Uterus (tissue), 4 donors: ENCODE measurements around the gene NPW. TPM values are rescaled to one million over a fixed set of nuclear protein-coding genes. Genes with fewer than 3 reads are reported as not detected.

Experiments
- DNase-seq, 2 donors: peaks; one replicate each; pipeline ENCODE4 v3.0.0-alpha.2; 2019 to 2020
- H3K27ac ChIP-seq, 2 donors: fragments of 200-600 bp; sonication (generic); 1 replicate in 1 of 2; 2 replicates in 1 of 2; pipeline ENCODE4 v1.5.1; 2016 to 2018
- H3K27me3 ChIP-seq, 2 donors: fragments of 200-600 bp; sonication (generic); one replicate each; pipeline ENCODE4 v1.5.1; 2018 to 2019; ENCODE audit warnings: control low read depth in 1 of 2
- H3K36me3 ChIP-seq, 2 donors: fragments of 200-600 bp; sonication (generic); one replicate each; pipeline ENCODE4 v1.5.1; 2019; ENCODE audit warnings: control low read depth in 1 of 2
- H3K4me1 ChIP-seq, 2 donors: fragments of 200-600 bp; sonication (generic); one replicate each; pipeline ENCODE4 v1.5.1; 2018 to 2019; ENCODE audit warnings: control low read depth in 1 of 2
- H3K4me3 ChIP-seq, 2 donors: fragments of 200-600 bp; sonication (generic); 1 replicate in 1 of 2; 2 replicates in 1 of 2; pipeline ENCODE4 v1.5.1; 2018 to 2019; ENCODE audit warnings: mild to moderate bottlenecking in 1 of 2
- H3K9me3 ChIP-seq, 2 donors: fragments of 200-600 bp; sonication (generic); one replicate each; pipeline ENCODE4 v1.5.1; 2019; ENCODE audit warnings: control low read depth in 1 of 2
- CTCF ChIP-seq, 4 experiments: fragments of 200-600 bp in 2 of 4; fragments of 450-650 bp in 2 of 4; sonication (generic) in 2 of 4; IDR thresholded peaks; one replicate each; pipeline ENCODE4 v1.5.1; 2016 to 2019; ENCODE audit warnings: antibody characterized with exemption in 4 of 4, mild to moderate bottlenecking in 2 of 4, moderate library complexity in 1 of 4
- POLR2A ChIP-seq, 2 donors: fragments of 450-650 bp; IDR thresholded peaks; one replicate each; pipeline ENCODE4 v1.6.1; 2016; ENCODE audit warnings: antibody characterized with exemption in 2 of 2, mild to moderate bottlenecking in 1 of 2, moderate library complexity in 1 of 2
- intact Hi-C: fragments of 100-400 bp; cut with DNase I; formaldehyde crosslinking; loops from one replicate; pipeline ENCODE4 v1.15.1; 2023; ENCODE audit warnings: low total_unique reads
- small RNA-seq: library from RNA; depleted of rRNA; stranded (forward); fragments of <200 nt; gene quantifications from one replicate; pipeline ENCODE3, GENCODE V24; 2016
- total RNA-seq, 4 donors: library from RNA; depleted of rRNA in 3 of 4; stranded (reverse); fragments of >200 nt in 3 of 4; gene quantifications; one replicate each; pipeline versions ENCODE4 v1.1.0 to v1.2.4, GENCODE V29; 2014 to 2023
- donor health status: DM: yes; HTN: yes; CAD: no.

Gene NPW
- total RNA-seq, 4 donors from 2014 or later, result 1.5 TPM; not detected in 3

- Histone ChIP-seq H3K4me3 (no peak overlapping the region), H3K4me1 (no peaks in the 10 kb centered on the region), H3K9me3 (no peaks in the 10 kb centered on the region), H3K36me3 (no peaks in the 10 kb centered on the region), H3K27me3 (no peaks in the 10 kb centered on the region), H3K27ac (no peak overlapping the region)
- DNase-seq, result no peak
- intact Hi-C loops, result no loop called here
- TF ChIP-seq POLR2A (IDR thresholded peaks at IDR 0.05) (no peak), CTCF (IDR thresholded peaks at IDR 0.05) (no peak)
Observed at GRCh38 chr16:2062801-2063200, 43.2 kb downstream of the NPW start.

- Histone ChIP-seq H3K27me3 (no peaks in the 10 kb centered on the region), H3K36me3 (no peaks in the 10 kb centered on the region), H3K4me3 (no peak overlapping the region), H3K4me1 (no peaks in the 10 kb centered on the region), H3K27ac (no peak overlapping the region), H3K9me3 (no peaks in the 10 kb centered on the region)
- no peak for DNase-seq
- intact Hi-C loops, result no loop called here
- TF ChIP-seq CTCF (IDR thresholded peaks at IDR 0.05) (no peak), POLR2A (IDR thresholded peaks at IDR 0.05) (no peak)
Observed at GRCh38 chr16:2063861-2064260, 44.3 kb downstream of the NPW start.

- H3K9me3 ChIP-seq, result no peaks in the 10 kb centered on the region
- intact Hi-C loops, result no loop called here
- H3K4me1 ChIP-seq, result no peaks in the 10 kb centered on the region
- no peak overlapping the region for H3K4me3 ChIP-seq
- no peak overlapping the region for H3K27ac ChIP-seq
- no peaks in the 10 kb centered on the region for H3K36me3 ChIP-seq
- DNase-seq, result no peak
- no peaks in the 10 kb centered on the region for H3K27me3 ChIP-seq
- TF ChIP-seq CTCF (IDR thresholded peaks at IDR 0.05) (no peak), POLR2A (IDR thresholded peaks at IDR 0.05) (no peak)
Observed at GRCh38 chr16:2064368-2064945, 44.9 kb downstream of the NPW start.

- intact Hi-C loops, result no loop called here
- Histone ChIP-seq H3K36me3 (no peaks in the 10 kb centered on the region), H3K27me3 (no peaks in the 10 kb centered on the region), H3K4me1 (no peaks in the 10 kb centered on the region), H3K27ac (no peak overlapping the region), H3K4me3 (no peak overlapping the region), H3K9me3 (no peaks in the 10 kb centered on the region)
- no peak for TF ChIP-seq POLR2A (IDR thresholded peaks at IDR 0.05)
- TF ChIP-seq CTCF (IDR thresholded peaks at IDR 0.05), result no peak
- DNase-seq, result no peak
Observed at GRCh38 chr16:2066139-2066538, 46.6 kb downstream of the NPW start.

Small RNAs within 50 kb of the gene (small RNA-seq; reads per million reads assigned to genes)
- not detected for gene AC005363.2
- gene RN7SL219P, result not detected

Other genes starting within 250 kb of the NPW start
- 100 to 1,000 TPM in 1 of 4 donors, 10 to 100 TPM in 3; 35.3 to 208 (median 59.7) TPM for gene NME3, start 248.2 kb upstream of the NPW start, total RNA-seq
- 10 to 100 TPM in 2 of 4 donors, 1 to 10 TPM in 2; 2.6 to 28.2 (median 8.0) TPM for gene EME2, start 247.0 kb upstream of the NPW start, total RNA-seq
- 100 to 1,000 TPM in 1 of 4 donors, 10 to 100 TPM in 3; 37.3 to 158 (median 52.5) TPM for gene MRPS34, start 246.7 kb upstream of the NPW start, total RNA-seq
- 10 to 100 TPM; 24.8 to 67.4 (median 55.8) TPM for gene SPSB3, start 237.2 kb upstream of the NPW start, total RNA-seq
- gene NUBP2, start 236.8 kb upstream of the NPW start, total RNA-seq, result 10 to 100 TPM; 40.5 to 54.6 (median 47.2) TPM
- gene IGFALS, start 226.1 kb upstream of the NPW start, total RNA-seq, result 1 to 10 TPM in 1 of 4 donors, under 1 TPM in 1, not detected in 2; 0.49 to 1.2 TPM
- 10 to 100 TPM; 22.9 to 75.3 (median 34.0) TPM for gene HAGH, start 193.0 kb upstream of the NPW start, total RNA-seq
- 100 to 1,000 TPM in 1 of 4 donors, 10 to 100 TPM in 2, 1 to 10 TPM in 1; 3.5 to 115 (median 22.2) TPM for gene FAHD1, start 192.6 kb upstream of the NPW start, total RNA-seq
- under 1 TPM in 2 of 4 donors, not detected in 2; 0.48 to 0.76 TPM for gene MEIOB, start 147.6 kb upstream of the NPW start, total RNA-seq
- not detected for gene HS3ST6, start 101.4 kb upstream of the NPW start, total RNA-seq
- gene MSRB1, start 76.6 kb upstream of the NPW start, total RNA-seq, result 10 to 100 TPM in 2 of 4 donors, 1 to 10 TPM in 2; 5.6 to 21.2 (median 11.9) TPM
- under 1 TPM in 1 of 4 donors, not detected in 3; 0.14 TPM for gene RPL3L, start 65.1 kb upstream of the NPW start, total RNA-seq
- 100 to 1,000 TPM in 1 of 4 donors, 10 to 100 TPM in 3; 50.1 to 532 (median 78.0) TPM for gene NDUFB10, start 60.2 kb upstream of the NPW start, total RNA-seq
- gene RPS2, start 55.0 kb upstream of the NPW start, total RNA-seq, result 1,000 to 10,000 TPM in 3 of 4 donors, 100 to 1,000 TPM in 1; 982 to 2,205 (median 1,458) TPM
- gene RNF151, start 52.9 kb upstream of the NPW start, total RNA-seq, result not detected
- gene TBL3, start 47.7 kb upstream of the NPW start, total RNA-seq, result 10 to 100 TPM in 3 of 4 donors, 1 to 10 TPM in 1; 4.1 to 46.6 (median 27.4) TPM
- gene NOXO1, start 38.3 kb upstream of the NPW start, total RNA-seq, result 1 to 10 TPM in 1 of 4 donors, not detected in 3; 1.0 TPM
- 10 to 100 TPM in 1 of 4 donors, 1 to 10 TPM in 3; 2.6 to 20.8 (median 6.6) TPM for gene GFER, start 35.6 kb upstream of the NPW start, total RNA-seq
- 1 to 10 TPM in 1 of 4 donors, not detected in 3; 1.5 TPM for gene SYNGR3, start 29.8 kb upstream of the NPW start, total RNA-seq
- 10 to 100 TPM; 16.9 to 50.0 (median 34.6) TPM for gene ZNF598, start 10.0 kb upstream of the NPW start, total RNA-seq
- 10 to 100 TPM; 10.3 to 97.1 (median 33.1) TPM for gene NHERF2, start 7.1 kb downstream of the NPW start, total RNA-seq
- gene NTHL1, start 28.0 kb downstream of the NPW start, total RNA-seq, result 10 to 100 TPM; 18.8 to 58.4 (median 27.6) TPM
- 100 to 1,000 TPM in 2 of 4 donors, 10 to 100 TPM in 2; 53.8 to 347 (median 131) TPM for gene TSC2, start 28.2 kb downstream of the NPW start, total RNA-seq
- 100 to 1,000 TPM; 149 to 383 (median 197) TPM for gene PKD1, start 116.1 kb downstream of the NPW start, total RNA-seq
- gene RAB26, start 128.8 kb downstream of the NPW start, total RNA-seq, result under 1 TPM in 1 of 4 donors, not detected in 3; 0.21 TPM
- 10 to 100 TPM; 15.3 to 97.1 (median 51.7) TPM for gene TRAF7, start 136.0 kb downstream of the NPW start, total RNA-seq
- gene CASKIN1, start 176.8 kb downstream of the NPW start, total RNA-seq, result 1 to 10 TPM in 1 of 4 donors, under 1 TPM in 1, not detected in 2; 0.40 to 2.7 TPM
- gene MLST8, start 185.7 kb downstream of the NPW start, total RNA-seq, result 10 to 100 TPM in 3 of 4 donors, 1 to 10 TPM in 1; 9.3 to 32.8 (median 21.5) TPM
- gene BRICD5, start 191.1 kb downstream of the NPW start, total RNA-seq, result 10 to 100 TPM in 1 of 4 donors, 1 to 10 TPM in 3; 1.2 to 16.9 (median 1.7) TPM
- 10 to 100 TPM in 2 of 4 donors, 1 to 10 TPM in 2; 2.6 to 14.4 (median 10.4) TPM for gene PGP, start 195.1 kb downstream of the NPW start, total RNA-seq
- gene E4F1, start 203.8 kb downstream of the NPW start, total RNA-seq, result 10 to 100 TPM in 3 of 4 donors, 1 to 10 TPM in 1; 8.2 to 41.8 (median 29.9) TPM
- gene DNASE1L2, start 216.7 kb downstream of the NPW start, total RNA-seq, result 1 to 10 TPM in 1 of 4 donors, under 1 TPM in 1, not detected in 2; 0.97 to 1.2 TPM
- gene ECI1, start 231.8 kb downstream of the NPW start, total RNA-seq, result 10 to 100 TPM in 3 of 4 donors, 1 to 10 TPM in 1; 4.9 to 89.1 (median 40.1) TPM
- 100 to 1,000 TPM in 1 of 4 donors, 10 to 100 TPM in 3; 36.1 to 175 (median 85.5) TPM for gene RNPS1, start 248.3 kb downstream of the NPW start, total RNA-seq